Stimulated activated CD8-positive, alpha-beta memory T cell treated with anti-CD3 and anti-CD28 coated beads, Interleukin-4, amount 100 ng/mL, for 24 hours (primary cell): ENCODE data around the gene CMIP.

ENCODE experiments used
- DNase-seq: peaks from one replicate; pipeline ENCODE4 v3.0.0-alpha.2; 2020; ENCODE audit warnings: low read depth

CMIP gene

DNA sequence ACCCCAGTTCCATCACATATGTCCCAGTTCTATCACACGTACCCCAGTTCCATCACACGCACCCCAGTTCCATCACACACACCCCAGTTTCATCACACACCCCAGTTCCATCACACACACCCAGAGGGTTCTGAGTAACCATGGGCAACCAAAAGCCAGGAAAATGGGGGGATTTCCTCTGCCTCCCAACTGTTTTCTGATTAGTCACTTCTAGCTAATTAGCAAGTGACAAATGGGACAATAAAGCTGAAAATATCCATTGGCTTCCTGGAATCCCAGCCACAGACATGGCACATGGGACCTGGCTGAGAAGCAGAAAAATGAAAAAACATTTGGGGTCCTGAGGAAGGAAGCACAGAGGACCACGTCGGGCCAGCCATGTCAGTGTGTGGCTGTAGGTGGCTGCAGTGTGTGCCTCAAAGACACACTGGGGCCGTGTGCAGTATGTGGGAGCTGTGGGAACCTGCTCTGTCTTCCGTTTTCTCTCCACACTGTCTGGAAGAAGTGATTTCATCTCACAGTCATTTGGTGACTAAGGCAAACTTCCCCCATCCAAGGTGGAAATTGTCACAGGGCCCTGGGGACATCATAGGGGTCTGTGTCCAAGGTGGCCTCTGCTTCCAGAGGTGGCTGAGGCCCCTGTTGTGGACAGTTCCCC lies 106.7 kb downstream of the CMIP start:
- DNase-seq, result no peak

DNA sequence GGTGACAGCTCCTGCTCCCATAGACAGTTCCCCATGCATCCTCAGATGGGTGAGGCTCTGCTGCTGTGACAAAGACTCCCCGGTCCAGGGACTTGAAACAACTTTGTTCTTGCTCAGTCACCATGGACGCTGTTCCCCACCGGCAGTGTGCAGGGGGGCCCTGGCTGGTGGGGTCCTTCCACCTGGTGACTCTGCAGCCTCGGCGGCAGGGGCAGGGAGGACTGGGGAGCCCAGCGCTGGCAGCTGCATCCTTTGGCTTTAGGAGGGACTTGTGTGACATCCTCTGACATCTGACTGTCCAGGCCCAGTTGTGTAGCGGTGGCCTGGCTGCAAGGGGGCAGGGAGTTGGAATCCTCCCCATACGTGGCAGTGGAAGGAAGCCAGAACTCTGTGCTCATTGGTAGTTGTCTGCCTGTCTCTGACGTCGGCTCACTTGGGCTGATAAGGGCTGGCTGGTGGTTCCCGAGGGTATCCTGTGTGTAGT lies 107.3 kb downstream of the CMIP start:
- DNase-seq, result no peak

DNA sequence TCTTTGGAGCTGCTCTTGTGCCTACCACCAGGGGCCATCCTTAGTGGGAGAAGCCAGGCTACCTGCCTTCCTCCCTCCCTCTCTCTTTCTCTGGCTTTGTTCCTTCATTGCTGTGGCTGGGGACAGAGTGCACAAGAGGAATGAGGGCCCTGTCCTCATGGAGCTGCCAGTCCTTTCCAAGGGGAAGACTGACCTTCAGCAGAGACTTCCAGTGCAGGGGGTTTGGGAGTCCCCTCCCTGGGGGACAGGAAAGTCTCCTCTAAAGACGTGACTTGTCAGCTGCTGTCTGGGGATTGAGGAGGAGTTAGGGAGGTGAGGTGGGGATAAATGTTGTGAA lies 108.1 kb downstream of the CMIP start:
- DNase-seq, result no peak

DNA sequence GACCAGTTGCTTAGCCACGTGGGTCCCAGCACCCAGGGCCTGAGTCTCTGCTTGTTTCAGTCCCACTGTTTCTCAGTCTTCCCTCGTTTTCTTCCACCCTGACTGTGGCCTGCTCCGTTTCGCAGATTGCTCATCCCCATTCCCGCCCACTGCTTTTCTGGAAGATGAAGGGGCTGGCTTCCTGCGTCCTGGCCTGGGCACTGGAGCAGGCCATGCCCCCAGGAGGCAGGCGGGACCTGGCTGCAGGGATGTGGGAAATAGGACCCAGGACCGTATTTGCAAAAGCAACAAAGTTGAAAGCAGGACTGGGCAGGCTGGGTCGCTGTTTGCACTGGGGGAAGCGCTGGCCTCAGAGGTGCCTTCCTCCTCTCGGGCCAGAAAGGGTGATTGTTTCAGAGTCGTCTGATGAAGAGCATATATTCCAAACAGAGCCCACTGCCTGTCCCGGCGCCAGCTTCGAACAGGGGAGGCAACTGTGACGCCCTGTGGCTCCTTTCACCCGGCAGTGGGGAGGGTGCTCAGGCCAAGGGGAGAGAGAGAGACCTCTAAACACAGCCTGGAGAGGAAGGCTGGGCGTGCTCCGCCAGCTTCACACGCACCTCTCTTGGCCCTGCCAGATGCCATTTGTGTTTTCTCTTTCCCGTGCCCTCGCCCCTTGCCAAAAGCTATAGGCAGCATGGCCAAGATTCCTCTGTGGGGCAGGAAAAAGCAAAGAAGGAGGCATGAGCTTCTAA lies 108.6 kb downstream of the CMIP start:
- no peak for DNase-seq

DNA sequence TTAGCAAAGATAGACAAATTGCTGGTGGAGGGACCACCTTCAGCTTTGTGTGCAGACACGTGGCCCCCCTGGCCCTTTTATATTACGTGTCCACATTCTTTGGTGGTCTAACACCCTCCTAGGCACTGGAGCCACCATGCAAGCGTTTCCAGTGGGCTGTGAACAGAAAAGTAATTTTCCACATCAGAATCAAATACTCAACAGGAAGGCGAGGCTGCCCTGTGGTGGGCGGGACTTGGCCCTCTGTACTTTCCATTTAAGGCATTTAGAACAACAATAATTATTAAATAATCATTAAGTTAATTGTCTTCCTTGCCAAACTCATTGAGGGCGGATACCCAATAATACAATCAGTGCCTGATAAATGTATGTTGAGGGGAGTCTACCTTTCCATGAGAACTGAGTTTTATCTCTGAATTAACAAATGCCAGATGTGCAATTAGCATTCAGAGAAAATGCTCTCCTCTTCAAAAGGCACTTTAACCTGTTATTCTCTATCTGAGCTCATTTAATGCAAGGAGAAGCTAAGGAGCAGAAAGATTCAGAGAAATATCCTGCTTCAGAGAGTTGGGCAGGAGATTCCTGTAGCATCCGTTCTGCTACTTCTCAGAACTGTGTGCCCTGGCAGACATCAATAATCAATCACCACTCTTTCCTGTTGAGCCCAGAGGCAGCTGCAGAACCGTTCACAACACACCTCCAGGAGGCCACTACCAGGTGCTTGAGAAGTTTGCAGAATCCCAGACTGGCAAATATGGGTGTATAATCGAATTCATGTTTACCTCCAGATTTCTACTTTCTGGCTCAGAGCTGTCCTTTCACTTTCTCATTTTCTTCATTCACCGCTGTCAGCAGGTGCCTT lies 109.4 kb downstream of the CMIP start:
- DNase-seq, result no peak

DNA sequence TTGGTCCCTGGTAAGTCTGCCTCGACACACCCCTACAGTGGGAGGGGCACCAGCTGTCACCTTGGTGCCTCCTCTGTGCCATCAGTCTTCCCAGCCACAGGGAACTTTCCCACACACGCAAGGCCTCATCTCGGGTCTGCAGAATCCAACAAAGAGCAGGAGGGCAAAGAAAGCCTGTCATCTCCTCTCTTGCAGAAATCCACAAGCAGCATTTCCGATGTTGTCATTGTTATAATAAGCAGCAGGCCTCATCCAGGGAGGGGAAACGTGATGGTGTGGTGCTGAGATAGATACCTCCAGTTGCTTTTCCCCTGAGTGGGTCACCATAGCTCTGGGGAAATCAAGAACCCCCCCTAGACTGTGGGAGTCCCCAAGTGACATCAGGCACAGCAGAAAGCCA lies 110.4 kb downstream of the CMIP start:
- no peak for DNase-seq

DNA sequence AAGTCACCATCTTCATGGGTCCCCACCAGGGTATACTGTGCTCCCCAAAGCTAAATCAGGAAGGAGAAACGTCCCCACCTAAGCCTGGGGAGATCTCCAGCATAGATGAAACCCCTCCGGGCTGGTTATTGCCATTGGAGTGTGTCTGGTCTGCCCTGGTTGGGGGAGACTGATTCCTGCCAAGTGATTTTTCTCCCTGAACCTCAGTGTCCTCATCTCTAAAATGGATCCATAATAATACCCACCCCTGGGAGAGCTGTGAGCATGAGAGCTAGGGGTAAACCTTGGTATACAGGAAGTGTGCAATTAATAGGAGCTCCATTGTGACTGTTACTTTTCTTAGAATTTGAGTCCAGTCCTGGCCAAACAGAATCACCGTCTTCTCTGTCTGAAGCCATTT lies 111.1 kb downstream of the CMIP start:
- DNase-seq, result no peak

DNA sequence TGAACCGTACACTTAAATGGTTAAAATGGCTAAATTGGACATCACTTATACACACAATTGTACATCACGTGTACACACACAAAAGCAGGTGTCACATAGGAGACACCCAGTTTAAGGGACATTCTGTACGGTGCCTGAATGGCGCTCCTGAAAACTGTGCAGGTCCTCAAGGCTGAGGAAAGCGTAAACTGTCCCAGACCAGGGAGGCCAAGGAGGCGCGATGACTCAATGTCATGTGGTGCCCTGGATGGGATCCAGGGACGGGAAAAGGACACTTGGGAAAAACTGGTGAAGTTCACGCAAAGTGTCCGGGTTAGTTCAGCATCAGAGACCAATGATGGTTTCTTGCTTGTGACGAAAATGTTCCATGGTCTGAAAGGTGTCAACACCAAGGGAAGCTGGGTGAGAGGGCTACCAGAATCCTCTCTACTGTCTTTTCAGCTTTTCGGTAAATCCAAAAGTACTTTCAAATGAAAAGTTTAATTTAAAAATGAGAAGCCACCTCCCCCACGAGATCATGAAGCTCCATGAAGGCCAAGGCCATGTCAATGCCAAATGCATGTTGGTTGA lies 112.2 kb downstream of the CMIP start:
- no peak for DNase-seq

DNA sequence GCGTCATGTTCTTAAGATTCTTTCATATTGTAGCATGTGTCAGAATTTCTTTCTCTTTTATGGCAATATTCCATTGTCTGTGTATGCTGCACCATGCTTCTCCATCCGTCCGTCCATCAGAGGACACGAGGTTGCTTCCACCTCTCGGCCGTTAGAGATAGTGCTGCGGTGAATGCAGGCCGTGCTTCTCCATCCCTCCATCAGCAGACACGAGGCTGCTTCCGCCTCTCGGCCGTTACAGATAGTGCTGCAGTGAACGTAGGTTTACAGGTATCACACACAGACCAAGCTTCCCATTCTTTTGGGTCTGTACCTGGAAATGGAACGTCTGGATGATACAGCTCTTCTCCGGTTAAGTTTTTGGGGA lies 113.5 kb downstream of the CMIP start:
- no peak for DNase-seq

DNA sequence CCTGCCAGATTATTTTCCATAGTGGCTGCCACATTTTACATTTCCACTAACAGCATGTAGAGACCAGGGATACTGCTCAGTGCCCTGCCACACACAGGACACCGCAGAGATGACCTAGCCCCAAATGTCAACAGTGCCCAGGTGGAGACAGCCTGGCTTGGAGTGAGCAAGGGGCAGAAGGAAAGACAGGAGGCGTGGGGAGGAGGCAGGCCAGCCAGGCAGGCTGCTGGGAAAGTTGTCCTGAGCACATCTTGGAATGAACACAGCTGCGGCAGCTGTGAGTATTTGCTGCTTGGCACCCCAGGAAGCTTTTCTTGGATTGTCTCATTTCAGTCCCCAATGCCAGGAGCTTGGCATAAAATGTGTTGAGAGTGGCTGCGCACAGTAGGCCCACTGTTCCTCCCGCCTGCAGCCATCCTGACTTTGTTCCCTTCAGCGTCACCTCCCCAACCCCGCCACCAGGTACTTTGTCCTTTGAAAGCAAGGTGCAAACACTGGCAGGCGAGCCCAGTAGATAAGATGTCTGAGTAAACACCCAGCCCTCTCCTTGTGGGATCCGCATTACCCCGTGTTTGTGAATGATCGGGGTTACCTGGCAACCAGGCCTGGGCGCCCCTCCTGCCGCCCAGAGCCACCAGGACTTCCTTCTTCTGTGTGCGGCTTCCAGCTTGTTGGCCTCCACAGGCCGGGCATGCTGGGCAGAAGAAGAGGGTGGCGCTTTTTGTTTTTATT lies 114.0 kb downstream of the CMIP start:
- DNase-seq, result no peak

DNA sequence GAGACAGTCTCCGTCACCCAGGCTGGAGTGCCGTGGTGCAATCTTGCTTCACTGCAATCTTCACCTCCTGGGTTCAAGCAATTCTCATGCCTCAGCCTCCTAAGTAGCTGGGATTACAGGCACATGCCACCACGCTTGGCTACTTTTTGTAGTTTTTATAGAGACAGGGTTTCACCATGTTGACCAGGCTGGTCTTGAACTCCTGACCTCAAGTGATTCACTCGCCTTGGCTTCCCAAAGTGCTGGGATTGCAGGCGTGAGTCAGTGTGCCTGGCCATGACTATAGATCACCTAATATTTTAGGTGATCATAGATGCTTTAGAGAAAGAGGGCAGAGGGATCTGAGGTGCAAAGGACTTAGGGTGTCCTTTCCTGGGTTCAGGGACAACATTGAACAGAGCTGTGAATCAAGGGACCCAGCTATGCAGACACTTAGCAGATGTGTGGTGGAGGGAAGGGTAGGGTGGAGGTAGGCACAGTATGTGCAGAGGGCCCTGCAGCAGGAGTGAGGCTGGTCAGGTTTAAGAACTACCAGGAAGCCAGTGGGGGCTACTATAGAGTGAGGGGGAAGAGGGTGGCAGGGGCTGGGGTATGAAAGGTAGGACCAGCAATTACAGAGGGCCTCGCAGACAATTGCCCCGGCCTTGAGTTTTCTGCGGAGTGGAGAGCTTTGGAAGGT lies 116.5 kb downstream of the CMIP start:
- no peak for DNase-seq

DNA sequence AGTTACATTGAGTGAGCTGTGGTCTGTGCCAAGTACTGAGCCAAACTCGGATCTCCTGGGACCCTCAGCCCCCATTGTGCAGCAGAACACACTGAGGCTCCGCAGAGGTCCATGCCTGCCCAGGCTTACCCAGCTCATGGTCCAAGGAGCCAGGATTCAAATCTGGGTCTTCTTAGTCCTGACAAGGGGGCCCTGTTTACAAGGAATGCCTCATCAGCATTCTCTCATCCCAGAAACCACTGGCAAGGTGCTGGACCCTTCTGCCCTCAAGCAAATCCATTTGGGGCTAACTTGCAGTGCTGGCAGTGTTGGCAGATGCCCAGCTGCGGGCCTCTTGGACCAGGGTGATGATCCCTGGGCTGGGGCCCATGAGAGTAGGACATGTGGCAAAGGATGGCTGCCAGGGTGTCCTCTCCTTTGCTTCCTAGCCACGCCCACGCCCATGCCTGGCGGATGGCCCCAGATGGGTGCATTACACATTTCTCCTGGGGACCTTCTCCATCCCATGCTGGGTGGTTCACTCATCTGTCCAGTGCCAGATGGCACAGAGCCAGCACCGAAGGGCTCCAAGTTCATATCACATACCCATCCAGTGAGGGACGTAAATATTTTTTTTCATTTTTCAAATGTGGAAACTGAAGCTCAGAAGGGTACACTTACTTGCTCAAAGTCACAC lies 117.7 kb downstream of the CMIP start:
- DNase-seq, result no peak

DNA sequence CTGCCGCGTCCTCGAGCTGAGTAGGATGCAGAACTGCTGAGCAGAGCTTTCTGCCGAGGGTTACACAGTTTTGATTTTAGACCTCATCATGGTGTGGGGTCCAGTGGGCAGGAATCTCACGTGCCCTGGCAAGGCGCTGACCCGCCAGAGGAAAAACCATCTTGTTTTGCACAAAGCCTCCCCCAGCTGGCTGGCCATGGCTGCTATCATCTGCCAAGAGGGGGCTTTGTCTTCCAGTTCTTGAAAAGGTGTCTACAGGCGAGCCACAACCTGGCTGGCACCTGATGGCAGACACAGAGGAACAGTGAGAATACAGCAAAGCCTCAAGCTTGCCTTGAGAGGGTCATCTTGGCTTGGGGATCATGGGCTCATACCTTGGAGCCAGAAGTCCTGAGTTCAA lies 118.3 kb downstream of the CMIP start:
- DNase-seq, result no peak

DNA sequence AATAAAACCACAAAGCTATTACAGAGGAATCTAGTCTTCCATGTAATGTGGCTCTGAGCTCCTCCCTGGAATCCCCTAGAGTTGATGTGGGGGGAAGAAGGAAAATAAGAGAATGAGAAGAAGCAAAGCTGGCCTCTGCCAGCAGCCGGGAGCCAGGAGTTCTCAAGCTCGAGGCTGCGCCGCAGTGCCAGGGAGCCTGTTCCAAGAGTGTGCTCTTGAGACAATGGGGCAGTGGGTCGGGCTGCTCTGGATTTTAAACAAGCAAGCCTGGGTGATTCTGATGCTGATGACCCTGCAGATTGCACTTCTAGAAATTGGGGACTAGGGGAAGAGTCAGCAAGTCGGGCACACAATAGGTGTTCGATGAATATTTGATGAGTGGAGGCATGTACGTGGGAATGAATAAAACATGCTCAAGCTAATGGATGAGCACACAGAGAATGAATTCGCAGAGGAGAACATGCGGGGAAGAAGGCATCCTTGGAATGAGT lies 119.9 kb downstream of the CMIP start:
- no peak for DNase-seq

DNA sequence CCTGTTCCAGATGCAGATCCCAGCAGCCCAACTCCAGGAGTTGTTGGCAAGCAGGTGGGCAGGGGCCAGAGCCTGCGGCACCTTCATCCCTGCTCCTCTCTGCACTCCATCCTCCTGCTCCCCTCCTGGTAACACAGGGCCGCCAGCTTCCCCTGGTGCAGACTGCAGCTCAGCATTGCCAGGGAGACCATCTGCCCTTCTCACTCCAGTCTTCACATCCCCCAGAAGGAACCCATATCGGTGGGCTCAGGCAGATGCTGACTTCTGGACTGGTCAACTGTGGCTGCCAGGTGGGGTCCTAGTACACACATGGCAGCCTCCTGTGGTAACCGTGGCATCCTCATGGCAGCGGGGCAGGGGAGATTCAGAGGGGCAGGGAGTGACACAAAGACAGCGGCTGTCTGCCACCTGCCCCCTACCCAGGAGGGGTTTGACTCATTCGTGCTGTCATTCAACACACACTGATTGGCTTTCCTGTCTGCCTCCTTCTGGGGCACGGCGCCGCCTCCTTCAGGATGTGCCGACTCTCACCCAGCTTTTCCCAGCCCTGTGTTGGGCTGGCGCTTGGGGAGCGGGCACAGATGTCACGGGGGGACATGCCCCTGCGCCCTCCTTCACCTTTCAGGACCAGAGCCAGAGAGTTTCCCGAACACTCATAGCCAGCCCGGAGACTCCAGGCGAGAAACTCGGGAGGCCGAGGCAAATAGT lies 120.9 kb downstream of the CMIP start:
- no peak for DNase-seq

DNA sequence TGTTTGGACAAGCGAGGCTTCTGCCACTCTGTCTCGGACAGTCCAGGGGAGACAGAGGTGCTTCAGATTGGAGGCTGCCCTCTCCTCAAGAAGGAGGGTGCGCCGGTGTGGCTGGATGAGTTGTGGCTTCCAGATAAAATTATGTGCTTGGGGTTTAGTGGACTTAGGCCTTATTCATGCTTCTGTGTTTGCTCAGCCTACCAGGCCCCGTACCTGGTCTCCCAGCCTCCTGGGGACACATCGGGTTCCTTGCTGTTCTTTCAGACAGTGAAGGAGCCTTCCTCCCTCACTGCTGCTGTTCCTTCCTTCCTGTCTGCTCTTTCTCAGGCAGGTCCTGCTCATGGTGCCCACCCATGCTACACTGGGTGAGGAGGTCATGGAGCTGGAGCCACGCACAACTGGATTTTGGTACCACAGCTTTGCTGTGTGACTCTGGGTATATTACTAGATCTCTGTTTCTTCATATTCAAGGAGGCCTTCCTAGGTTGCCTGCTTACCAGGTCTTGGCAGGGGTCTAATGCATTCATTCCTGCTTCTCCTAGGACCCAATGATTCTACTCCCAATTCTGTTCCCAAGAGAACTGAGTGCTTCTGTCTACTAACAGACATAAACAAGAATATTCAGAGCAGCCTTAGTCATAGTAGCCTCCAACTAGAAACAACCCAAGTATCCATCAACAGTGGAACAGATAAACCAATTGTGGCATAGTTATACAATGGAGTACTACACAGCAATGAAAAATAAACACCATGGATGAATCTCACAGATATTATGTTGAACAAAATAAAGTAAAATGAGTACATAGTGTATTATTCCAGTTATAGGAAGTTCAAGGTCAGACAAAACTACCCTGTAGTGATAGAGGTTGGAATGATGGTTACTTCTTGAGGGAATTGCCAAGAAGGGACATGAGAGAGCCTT lies 121.7 kb downstream of the CMIP start:
- DNase-seq, result no peak

DNA sequence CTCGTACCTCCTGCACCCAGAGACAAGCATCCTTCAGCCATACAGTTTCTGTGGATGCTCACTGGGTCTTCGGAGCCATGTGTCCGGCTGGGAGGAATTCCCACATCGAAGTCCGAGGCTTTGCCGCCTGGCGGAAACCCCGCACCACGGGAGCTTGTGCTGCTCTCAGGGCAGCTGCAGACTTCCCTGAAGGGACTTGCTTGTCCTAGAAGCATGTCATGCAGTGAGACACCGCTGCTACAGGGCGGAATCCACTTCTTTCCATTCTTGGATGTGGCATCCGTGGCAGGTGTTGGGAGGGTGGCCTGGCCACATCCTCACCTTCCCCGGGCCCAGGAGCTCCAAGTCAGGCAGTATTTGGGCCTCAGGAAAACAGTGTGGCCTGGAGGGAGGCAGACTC lies 122.5 kb downstream of the CMIP start:
- no peak for DNase-seq

DNA sequence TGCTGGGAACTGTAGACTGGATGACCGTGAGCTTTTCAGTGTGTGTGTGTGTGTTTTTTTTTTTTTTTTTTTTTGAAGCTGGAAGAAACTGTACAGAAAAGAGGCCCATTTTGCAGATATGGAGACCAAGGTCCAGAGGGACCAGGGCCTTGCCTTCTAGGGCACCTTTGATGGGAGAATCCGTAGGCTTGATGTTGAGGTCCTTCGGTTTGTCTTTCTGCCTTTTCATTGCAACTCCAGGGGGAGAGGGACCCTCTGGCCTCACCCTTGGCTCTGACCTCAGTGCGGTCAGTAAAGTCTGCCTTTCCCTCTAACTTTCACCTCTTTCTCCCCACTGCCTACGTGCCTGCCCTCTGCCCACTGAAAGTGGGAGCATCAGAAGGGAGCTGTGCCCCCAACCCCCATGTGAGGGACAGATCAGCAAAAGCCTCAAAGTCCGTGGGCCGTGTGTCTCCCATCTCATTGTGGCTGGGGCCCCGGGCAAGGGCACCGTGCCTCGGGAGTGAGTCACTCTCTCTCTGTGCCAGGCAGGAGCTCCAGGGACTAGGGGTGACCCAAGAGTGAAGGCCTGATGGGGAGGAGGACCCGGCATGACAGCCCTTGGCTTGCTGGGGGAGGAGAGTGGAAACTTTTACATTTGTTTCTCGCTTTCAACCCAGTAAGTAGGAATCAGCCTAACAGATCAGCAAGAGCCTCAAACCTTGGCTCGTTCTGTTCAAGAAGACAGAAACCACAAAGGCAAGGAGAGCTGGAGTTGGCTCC lies 123.6 kb downstream of the CMIP start:
- peak; percentile 33 for DNase-seq
